Islet precursor cell (in vitro differentiated cells): ENCODE results near the gene THAP8.
A peak's percentile ranks its signal among the peaks of the same experiment; 100 is the strongest.

ENCODE experiments used
- DNase-seq: peaks from one replicate; pipeline ENCODE4 v3.0.0-alpha.2; 2018

The THAP8 gene

DNA sequence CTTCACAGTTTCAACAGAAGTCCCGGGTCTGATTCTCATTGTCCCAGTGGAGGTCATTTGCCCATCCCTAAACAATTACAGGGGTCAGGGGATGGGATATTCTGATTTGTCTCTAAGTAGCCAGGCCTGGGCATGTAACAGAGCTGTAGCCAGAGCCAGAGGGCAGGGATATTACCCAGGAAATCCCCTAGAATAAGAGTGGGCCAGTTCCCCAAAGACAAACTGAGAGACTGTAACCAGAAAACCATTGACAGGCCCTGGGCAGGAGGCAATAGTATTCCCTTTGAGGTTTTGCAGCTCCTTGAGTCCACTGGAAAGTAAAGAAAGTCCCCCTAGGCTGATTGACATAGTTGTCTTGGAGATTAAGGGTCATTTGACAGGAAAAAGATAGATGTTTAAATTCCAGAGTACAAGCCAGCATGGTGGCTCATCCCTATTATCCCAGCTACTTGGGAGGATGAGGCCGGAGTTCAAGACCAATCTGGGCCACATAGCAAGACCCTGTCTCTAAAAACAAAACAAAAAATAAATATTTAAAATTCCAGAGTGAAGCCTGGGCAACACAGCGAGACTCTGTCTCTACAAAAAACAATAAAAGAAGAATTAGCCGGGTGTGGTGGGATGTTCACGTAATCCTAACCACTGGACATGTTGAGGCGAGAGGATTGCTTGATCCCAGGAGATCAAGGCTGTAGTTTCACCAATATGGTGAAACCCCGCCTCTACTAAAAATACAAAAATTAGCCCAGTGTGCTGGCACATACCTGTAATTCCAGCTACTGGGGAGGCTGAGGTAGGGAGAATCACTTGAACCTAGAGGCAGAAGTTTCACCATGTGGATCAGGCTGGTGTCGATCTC lies 60.9 kb downstream of the THAP8 start:
- no peak for DNase-seq

- no peak for DNase-seq
Observed at GRCh38 chr19:35991731-35992450, 62.2 kb downstream of the THAP8 start.

- no peak for DNase-seq
Observed at GRCh38 chr19:35990771-35991730, 63.0 kb downstream of the THAP8 start.

DNA sequence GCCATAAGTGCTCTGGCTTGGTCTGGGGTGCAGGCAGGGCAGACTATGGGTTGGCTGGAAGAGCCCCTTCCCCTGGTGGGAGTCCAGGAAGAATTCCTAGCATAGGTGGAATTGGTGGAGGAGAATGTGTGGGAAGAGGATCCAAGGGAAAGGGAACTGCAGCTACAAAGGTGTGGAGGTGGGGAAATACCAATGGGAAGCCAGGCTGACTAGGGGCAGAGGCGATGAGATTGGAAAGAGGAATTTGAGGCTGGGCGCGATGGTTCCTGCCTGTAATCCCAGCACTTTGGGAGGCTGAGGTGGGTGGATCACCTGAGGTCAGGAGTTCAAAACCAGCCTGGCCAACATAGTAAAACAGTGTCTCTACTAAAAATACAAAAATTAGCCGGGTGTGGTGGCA lies 63.9 kb downstream of the THAP8 start:
- DNase-seq = no peak

GRCh38 chr19:35988824-35989223 lies 65.3 kb downstream of the THAP8 start:
- DNase-seq = no peak

GRCh38 chr19:35987571-35987896 lies 66.6 kb downstream of the THAP8 start:
- DNase-seq = no peak

GRCh38 chr19:35986664-35987570 lies 67.2 kb downstream of the THAP8 start:
- peak; percentile 79 for DNase-seq

DNA sequence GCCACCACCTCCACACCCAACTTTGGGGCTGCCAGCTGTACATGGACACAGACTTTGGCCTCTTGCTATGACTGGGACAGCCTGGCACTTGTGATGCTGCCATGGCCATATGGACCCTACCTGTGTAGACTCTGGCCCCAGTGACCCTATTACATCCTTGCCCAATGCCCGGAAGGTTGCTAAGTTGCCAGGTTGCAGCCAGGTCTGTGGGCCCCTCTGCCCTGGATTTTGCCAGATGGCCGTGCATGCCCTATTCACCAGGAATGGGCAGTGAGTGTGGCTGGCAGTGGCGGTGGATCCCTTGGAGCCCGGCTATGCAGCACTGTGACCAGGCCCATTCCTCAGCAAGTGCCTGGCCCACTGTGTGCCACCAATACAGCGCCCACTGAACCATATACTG lies 68.0 kb downstream of the THAP8 start:
- no peak for DNase-seq
